Skeletal muscle tissue (tissue), 4 donors: ENCODE measurements around the gene SLC8A2. TPM values are rescaled to one million over a fixed set of nuclear protein-coding genes. Genes with fewer than 3 reads are reported as not detected.

Source experiments
- H3K27ac ChIP-seq: one replicate; pipeline ENCODE4 v1.7.0; 2013; ENCODE audit warnings: mild to moderate bottlenecking, low read depth, low read length, inconsistent platforms
- H3K27me3 ChIP-seq, 3 donors: one replicate each; pipeline ENCODE4 v1.7.0; 2013; ENCODE audit warnings: low read length in 3 of 3; ENCODE audit not compliant: control insufficient read depth in 3 of 3, insufficient read depth in 3 of 3
- H3K36me3 ChIP-seq, 3 donors: one replicate each; pipeline ENCODE4 v1.7.0; 2013; ENCODE audit warnings: low read length in 3 of 3; ENCODE audit not compliant: control insufficient read depth in 3 of 3, insufficient read depth in 3 of 3
- H3K4me1 ChIP-seq, 3 donors: one replicate each; pipeline ENCODE4 v1.7.0; 2013; ENCODE audit warnings: low read length in 3 of 3, mild to moderate bottlenecking in 3 of 3; ENCODE audit not compliant: control insufficient read depth in 3 of 3, insufficient read depth in 3 of 3
- H3K4me3 ChIP-seq, 3 donors: one replicate each; pipeline ENCODE4 v1.7.0; 2013; ENCODE audit warnings: low read length in 3 of 3
- H3K9ac ChIP-seq, 3 donors: one replicate each; pipeline ENCODE4 v1.7.0; 2013; ENCODE audit warnings: low read length in 3 of 3, mild to moderate bottlenecking in 3 of 3, moderate library complexity in 2 of 3, low read depth in 1 of 3
- H3K9me3 ChIP-seq, 3 donors: one replicate each; pipeline ENCODE4 v1.7.0; 2013; ENCODE audit warnings: low read length in 3 of 3; ENCODE audit not compliant: control insufficient read depth in 3 of 3
- total RNA-seq: library from RNA; depleted of rRNA; stranded (reverse); fragments of >200 nt; gene quantifications from one replicate; pipeline ENCODE4 v1.2.3, GENCODE V29; 2014
- donor health status: Osteomylitis.

The SLC8A2 gene
- total RNA-seq, 1 donor from 2014 or later = under 0.01 TPM

DNA sequence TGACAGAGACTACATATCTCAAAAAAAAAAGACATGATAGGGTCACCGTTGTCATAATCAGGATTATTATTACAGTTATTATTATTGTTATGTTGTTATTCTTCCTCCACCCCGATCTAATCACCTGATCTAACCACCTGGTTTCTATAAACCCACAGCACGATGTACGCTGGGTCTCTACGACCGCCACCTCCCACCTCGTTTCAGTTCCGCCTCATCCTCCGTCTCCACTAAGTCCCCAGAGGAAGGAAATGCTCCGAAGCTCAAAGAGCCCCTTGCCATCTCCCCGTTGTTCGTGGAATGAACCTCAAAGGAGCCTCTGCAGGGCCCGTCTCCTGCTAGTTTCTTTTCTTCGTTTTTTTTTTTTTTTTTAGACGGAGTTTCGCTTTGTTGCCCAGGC is 36.5 kb downstream of the SLC8A2 start:
- peaks cover 3 to 4% (median 4%) of the 10 kb centered on the region in 3 donors for H3K4me1 ChIP-seq
- no peaks in the 10 kb centered on the region for H3K9me3 ChIP-seq
- no peak overlapping the region for H3K9ac ChIP-seq
- no peak overlapping the region for H3K27ac ChIP-seq
- H3K27me3 ChIP-seq = peaks cover 43 to 77% (median 46%) of the 10 kb centered on the region in 3 donors
- no peak overlapping the region for H3K4me3 ChIP-seq
- H3K36me3 ChIP-seq = no peaks in the 10 kb centered on the region

DNA sequence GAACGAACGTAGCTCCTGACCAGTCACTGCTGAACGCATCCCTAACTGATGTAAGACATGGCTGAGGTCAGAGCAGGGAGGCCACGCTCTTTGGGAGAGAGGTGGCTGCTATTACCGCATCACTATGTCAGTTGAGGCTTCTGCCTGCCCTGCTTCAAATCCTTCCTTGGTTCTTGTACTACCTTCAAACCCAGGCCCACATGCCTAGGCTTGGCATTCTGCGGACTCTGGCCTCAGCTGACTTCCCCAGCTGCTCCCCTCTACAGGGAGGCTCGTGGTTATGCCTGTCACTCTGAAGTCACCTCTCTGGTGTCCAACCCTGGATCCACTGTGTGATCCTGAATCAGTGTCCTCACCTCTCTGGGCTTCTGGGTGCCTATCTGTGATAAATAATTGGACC is 37.6 kb downstream of the SLC8A2 start:
- Histone ChIP-seq H3K4me1 (peaks cover 6 to 10% (median 10%) of the 10 kb centered on the region in 3 donors), H3K27ac (no peak overlapping the region), H3K9me3 (no peaks in the 10 kb centered on the region), H3K36me3 (no peaks in the 10 kb centered on the region), H3K4me3 (no peak overlapping the region), H3K27me3 (peaks cover 50 to 87% (median 56%) of the 10 kb centered on the region in 3 donors), H3K9ac (no peak overlapping the region)

GRCh38 chr19:47433121-47433520 is 38.6 kb downstream of the SLC8A2 start:
- Histone ChIP-seq H3K27me3 (peaks cover 46 to 88% (median 58%) of the 10 kb centered on the region in 3 donors), H3K4me3 (no peak overlapping the region), H3K9me3 (no peaks in the 10 kb centered on the region), H3K36me3 (no peaks in the 10 kb centered on the region), H3K9ac (no peak overlapping the region), H3K27ac (no peak overlapping the region), H3K4me1 (peaks cover 12 to 15% (median 13%) of the 10 kb centered on the region in 3 donors)

DNA sequence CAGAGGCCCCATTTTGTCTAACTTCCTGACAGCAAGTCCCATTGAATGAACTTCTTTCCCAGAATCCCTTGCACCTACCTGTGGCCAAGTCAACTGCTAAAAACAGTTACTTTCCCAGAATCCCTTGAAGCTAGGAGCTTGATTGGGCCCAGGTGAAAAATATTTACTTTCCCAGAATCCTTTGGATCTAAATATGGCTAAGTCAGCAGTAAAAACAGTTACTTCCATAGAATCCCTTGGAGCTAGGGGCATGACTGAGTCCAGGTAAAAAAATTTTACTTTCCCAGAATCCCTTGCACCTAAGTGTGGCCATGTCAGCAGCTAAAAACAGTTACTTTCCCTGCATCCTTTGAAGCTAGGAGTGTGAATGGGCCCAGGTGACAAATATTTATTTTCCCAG is 39.2 kb downstream of the SLC8A2 start:
- Histone ChIP-seq H3K27ac (no peak overlapping the region), H3K9ac (no peak overlapping the region), H3K36me3 (no peaks in the 10 kb centered on the region), H3K4me1 (peaks cover 16 to 18% (median 18%) of the 10 kb centered on the region in 3 donors), H3K9me3 (no peaks in the 10 kb centered on the region), H3K27me3 (peaks cover 42 to 88% (median 61%) of the 10 kb centered on the region in 3 donors), H3K4me3 (no peak overlapping the region)

DNA sequence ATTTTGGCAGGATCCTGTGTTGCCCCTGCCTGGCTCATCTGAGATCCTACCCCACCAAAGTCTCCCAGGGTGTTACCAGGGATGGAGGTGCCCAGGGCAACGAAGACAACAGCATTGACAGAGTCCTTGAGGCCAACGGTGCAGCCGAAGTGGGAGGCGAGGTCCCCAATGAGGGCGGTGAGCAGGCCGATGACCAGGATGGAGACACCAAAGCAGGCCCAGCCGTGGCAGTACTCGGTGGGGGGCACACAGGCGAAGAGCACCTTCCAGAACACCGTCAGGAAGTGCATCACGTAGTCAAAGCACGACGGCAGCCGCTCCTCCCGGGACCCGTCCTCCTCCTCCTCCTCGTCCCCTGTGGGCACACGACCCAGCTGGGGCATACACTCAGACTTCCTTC is 39.6 kb downstream of the SLC8A2 start:
- Histone ChIP-seq H3K27me3 (peaks cover 38 to 89% (median 63%) of the 10 kb centered on the region in 3 donors), H3K36me3 (no peaks in the 10 kb centered on the region), H3K9me3 (no peaks in the 10 kb centered on the region), H3K4me3 (no peak overlapping the region), H3K27ac (no peak overlapping the region), H3K4me1 (peaks cover 16 to 20% (median 18%) of the 10 kb centered on the region in 3 donors), H3K9ac (no peak overlapping the region)

DNA sequence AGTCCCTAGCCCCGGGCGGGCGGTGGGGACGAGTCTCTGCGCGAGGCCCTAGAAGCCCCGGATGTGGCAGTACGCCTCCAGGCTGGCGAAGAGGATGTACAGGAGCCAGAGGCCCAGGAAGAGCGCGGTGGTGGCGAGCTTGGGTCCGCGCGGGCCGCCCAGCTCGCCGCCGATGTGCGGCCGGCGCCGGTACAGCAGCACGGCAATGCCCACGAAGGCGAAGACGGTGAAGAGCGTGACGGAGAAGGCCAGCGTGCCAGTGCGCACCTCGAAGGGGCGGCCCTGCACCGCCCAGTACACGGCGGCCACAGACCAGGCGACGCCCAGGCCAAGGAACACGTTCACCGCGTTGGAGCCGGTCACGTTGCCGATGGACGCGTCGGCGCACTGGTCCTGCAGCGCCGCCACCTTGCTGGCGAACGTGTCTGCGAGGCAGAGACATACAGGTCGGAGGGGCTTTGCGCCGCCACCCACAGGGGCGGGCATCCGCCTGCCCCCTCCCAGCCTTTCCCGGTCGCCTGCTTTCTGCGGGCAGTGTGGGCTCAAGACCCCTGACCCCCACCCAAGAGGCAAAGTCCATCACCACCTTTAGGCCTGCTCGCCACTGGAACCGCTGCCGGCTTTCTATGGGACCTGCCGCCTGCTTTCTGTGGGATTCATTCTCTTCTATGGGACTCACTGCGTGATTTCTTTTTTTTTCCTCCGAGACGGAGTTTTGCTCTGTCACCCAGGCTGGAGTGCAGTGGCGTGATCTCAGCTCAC is 41.5 kb downstream of the SLC8A2 start:
- Histone ChIP-seq H3K4me1 (peaks cover 15 to 20% (median 18%) of the 10 kb centered on the region in 3 donors), H3K27ac (no peak overlapping the region), H3K9ac (peak overlapping the region in 2 of 3 donors; percentile 16 to 23), H3K27me3 (peaks cover 45 to 95% (median 67%) of the 10 kb centered on the region in 3 donors), H3K36me3 (no peaks in the 10 kb centered on the region), H3K4me3 (peak overlapping the region in 2 of 3 donors; percentile 41 to 49), H3K9me3 (no peaks in the 10 kb centered on the region)

DNA sequence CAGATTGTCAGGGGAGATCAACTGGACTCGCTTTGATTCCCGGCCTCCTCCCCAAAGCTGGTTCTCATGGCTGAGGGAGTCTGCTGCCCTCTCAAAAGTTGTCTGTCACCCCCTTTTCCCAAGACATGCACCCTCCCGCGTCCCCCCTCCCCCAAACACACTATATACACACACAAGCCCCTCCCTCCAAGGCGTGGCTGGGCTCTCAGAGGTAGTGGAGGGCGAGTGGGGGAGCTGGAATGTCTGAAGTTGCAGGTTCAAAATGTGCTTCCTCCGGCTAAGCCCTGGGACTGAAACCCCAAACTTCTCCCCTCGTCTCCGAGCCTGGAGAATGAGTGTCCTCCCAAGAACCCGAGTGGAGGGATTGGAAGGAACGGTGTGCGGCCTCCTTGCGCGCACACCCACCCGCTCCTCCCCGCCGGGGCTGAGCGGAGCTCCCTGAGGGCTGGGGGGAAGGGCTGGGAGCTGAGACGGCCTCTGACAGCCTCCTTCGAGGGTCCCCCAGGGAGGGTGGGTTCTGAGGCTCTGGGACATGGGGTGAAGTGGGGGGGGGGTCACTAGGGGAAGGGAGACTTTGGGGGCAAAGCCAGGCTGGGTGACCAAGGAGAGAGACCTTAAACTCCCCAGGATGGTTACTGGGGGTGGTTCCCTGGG is 42.4 kb downstream of the SLC8A2 start:
- H3K36me3 ChIP-seq = no peaks in the 10 kb centered on the region

GRCh38 chr19:47428177-47428894 is 43.4 kb downstream of the SLC8A2 start:
- peaks cover 58 to 91% (median 71%) of the 10 kb centered on the region in 3 donors for H3K27me3 ChIP-seq
- H3K36me3 ChIP-seq = no peaks in the 10 kb centered on the region
- no peak overlapping the region for H3K9ac ChIP-seq
- H3K4me3 ChIP-seq = peak overlapping the region in 1 of 3 donors; percentile 17
- no peaks in the 10 kb centered on the region for H3K9me3 ChIP-seq
- H3K27ac ChIP-seq = no peak overlapping the region
- H3K4me1 ChIP-seq = peaks cover 15 to 20% (median 18%) of the 10 kb centered on the region in 3 donors

More for the DNA sequence above, 42.4 kb downstream of the SLC8A2 start:
- no peaks in the 10 kb centered on the region for H3K9me3 ChIP-seq
- H3K4me1 ChIP-seq = peaks cover 15 to 20% (median 18%) of the 10 kb centered on the region in 3 donors
- H3K27ac ChIP-seq = no peak overlapping the region
- no peak overlapping the region for H3K4me3 ChIP-seq
- H3K9ac ChIP-seq = no peak overlapping the region
- H3K27me3 ChIP-seq = peaks cover 49 to 91% (median 73%) of the 10 kb centered on the region in 3 donors

DNA sequence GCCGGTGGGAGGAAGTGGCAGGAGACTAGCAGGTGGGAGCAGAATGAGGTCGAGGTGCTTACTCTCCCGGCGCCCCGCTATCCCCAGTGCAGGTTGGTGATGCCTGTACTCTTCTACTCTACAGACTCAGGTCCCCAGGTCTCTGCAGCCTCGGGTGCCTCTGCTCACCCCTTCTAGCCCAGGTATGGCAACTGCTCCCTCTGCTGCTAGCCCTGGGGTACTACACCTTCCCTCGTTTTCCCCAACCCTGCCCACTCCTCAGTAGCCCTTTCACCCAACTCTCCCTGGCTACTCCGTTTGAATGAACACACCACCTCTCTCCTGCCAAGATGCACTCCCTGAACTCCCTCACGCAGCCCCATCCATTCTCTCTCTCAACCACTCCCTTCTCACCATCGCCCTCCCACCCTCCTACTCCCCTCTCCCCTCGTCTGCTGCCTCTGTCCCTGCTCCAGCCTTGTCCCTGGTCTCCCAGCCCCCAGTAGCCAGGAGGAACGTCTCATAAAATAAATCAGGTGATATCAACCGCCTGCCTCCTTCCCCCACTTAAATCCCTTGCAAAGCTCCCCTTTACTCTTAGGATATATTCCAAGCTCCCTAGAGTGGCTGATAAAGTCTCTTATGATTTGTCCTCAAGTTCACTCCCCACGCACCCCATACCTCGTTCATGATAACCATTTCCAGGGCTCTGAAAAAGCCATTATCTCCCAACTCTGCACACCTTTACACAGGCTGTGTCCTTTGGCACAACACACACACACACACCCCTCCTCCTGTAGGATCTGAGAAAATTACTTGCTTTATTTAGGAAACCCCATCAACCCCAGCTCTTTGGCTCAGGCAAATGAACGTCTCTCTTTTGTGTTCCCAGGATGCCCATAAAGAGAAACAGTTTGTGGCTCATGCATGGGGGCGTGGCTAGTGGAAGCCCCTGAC is 44.2 kb downstream of the SLC8A2 start:
- H3K4me1 ChIP-seq = peaks cover 15 to 20% (median 18%) of the 10 kb centered on the region in 3 donors
- H3K36me3 ChIP-seq = no peaks in the 10 kb centered on the region
- no peak overlapping the region for H3K27ac ChIP-seq
- peak overlapping the region in 1 of 3 donors; percentile 17 for H3K4me3 ChIP-seq
- H3K9me3 ChIP-seq = no peaks in the 10 kb centered on the region
- peaks cover 64 to 91% (median 72%) of the 10 kb centered on the region in 3 donors for H3K27me3 ChIP-seq
- H3K9ac ChIP-seq = no peak overlapping the region
